ENCODE measurements around the gene ENPP7.

Gene ENPP7

DNA sequence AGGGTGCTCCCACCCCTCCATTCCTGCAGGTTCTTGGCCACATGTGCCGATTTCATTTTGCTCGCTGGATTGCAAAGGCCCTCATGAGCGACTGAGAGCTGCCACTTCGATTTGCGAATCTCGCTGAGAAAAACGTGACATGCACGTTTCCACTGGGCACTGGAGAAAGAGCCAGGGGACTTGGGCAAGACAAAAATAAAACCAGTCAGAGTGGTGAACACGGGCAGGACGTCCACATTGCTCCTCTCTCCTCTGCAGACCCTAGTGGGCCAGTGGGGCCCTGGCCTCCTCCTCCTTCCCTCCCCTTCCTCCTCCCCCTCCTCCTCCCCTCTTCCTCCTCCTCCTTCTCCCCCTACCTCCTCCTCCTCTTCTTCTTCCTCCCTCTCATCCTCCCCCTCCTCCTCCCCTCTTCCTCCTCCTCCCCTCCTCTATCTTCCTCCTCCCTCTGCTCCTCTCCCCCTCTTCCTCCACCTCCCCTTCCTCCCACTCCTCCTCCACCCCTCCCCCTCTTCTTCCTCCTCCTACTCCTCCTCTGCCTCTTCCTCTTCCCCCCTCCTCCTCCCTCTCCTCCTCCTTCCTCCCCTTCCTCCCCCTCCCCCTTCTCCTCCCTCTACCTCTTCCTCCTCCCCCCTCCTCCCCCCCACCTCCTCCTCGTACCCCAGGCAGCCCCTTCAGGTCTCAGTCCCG lies 28.1 kb upstream of the ENPP7 start:
- H3K4me3 ChIP-seq (ENCODE audit: low read length) = no peak overlapping the region
- DNase-seq (ENCODE audit: low read depth) = no peak
- TF ChIP-seq, protein P1, sequence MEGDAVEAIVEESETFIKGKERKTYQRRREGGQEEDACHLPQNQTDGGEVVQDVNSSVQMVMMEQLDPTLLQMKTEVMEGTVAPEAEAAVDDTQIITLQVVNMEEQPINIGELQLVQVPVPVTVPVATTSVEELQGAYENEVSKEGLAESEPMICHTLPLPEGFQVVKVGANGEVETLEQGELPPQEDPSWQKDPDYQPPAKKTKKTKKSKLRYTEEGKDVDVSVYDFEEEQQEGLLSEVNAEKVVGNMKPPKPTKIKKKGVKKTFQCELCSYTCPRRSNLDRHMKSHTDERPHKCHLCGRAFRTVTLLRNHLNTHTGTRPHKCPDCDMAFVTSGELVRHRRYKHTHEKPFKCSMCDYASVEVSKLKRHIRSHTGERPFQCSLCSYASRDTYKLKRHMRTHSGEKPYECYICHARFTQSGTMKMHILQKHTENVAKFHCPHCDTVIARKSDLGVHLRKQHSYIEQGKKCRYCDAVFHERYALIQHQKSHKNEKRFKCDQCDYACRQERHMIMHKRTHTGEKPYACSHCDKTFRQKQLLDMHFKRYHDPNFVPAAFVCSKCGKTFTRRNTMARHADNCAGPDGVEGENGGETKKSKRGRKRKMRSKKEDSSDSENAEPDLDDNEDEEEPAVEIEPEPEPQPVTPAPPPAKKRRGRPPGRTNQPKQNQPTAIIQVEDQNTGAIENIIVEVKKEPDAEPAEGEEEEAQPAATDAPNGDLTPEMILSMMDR (IDR thresholded peaks at IDR 0.05; ENCODE audit: insufficient read depth, low read depth, low read length, missing control alignments) = no peak

DNA sequence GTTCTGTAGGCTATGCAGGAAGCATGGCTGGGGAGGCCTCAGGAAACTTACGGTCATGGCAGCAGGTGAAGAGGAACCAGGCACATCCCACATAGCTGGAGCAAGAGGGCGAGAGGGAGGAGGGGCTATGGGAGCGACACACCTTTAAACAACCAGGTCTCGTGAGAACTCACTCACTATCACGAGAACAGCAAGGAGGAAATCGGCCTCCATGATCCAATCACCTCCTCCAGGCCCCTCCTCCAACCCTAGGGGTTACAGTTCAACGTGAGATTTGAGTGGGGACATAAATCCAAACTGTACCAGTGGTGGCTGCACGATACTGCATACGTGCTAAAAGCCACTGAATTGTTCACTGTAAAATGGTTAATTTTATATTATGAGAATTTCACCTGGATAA lies 26.1 kb upstream of the ENPP7 start:
- DNase-seq (ENCODE audit: low read depth) = no peak
- TF ChIP-seq, protein P1 (IDR thresholded peaks at IDR 0.05; ENCODE audit: insufficient read depth, low read depth, low read length, missing control alignments) = no peak
- no peak overlapping the region for H3K4me3 ChIP-seq (ENCODE audit: low read length)

DNA sequence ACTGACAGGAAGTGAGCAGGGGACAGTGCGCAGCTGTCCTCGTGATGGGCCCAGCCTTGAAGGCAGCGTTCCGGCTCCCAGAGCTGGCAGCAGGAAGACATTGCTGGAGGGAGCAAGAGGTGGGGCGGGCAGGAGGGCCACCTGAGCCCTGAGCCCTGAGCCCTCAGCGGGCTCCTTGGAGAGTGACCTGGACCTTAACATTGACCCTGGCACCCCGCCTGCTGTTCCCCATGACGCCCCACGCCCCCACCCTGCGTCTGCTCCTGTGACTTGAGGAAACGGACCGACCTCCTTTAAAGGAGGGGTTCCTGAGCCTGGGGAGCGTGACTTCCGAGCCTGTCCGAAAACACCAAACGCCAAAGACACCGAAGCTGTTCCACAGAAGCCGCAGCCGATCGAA lies 25.1 kb upstream of the ENPP7 start:
- DNase-seq (ENCODE audit: low read depth) = no peak
- H3K4me3 ChIP-seq (ENCODE audit: low read length) = no peak overlapping the region
- TF ChIP-seq, protein P1 (IDR thresholded peaks at IDR 0.05; ENCODE audit: insufficient read depth, low read depth, low read length, missing control alignments) = no peak

DNA sequence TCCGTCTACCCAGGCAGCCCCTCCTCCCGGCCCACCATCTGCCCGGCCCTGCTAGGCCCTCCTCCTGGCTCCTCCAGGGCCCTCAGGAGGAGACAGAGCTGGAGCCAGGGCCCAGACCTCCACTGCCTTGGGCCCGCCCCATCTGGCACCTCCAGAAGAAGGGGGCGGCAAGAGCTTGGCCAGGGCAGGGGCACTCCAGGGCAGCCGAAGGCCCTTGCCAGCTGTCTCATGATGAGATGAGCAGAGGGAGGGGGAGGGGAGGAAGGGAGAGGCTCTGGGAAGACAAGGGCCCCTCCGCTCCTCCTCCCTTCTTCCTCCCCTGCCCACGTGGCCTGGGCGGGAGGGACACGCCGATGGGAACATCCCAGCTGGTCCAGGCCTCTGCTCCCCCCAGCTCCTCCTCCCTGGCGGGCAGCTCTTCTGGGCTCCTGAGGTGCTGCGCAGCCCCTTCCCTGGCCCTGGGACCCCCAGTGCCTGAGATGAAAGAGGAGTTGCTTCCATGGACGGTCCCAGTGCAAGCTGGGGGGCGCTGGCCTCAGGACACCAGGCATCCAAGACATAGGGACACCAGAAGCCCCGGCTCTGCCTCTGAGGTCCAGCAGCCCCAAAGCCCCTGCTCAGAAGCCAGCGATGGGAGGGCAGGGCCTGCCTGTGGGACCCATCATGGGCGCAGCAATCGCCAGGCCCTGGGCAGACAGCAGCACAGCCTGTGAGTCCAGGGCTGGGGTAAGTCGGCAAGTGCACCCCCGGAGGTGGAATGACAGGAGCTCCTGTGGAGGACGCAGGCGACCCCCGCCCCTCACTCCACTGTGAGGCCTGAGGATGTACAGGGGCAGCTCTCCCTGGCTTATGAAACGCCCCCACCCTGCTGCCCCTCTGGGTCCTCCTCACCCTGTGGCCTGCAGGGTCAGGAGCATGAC lies 23.6 kb upstream of the ENPP7 start:
- DNase-seq (ENCODE audit: low read depth) = no peak

DNA sequence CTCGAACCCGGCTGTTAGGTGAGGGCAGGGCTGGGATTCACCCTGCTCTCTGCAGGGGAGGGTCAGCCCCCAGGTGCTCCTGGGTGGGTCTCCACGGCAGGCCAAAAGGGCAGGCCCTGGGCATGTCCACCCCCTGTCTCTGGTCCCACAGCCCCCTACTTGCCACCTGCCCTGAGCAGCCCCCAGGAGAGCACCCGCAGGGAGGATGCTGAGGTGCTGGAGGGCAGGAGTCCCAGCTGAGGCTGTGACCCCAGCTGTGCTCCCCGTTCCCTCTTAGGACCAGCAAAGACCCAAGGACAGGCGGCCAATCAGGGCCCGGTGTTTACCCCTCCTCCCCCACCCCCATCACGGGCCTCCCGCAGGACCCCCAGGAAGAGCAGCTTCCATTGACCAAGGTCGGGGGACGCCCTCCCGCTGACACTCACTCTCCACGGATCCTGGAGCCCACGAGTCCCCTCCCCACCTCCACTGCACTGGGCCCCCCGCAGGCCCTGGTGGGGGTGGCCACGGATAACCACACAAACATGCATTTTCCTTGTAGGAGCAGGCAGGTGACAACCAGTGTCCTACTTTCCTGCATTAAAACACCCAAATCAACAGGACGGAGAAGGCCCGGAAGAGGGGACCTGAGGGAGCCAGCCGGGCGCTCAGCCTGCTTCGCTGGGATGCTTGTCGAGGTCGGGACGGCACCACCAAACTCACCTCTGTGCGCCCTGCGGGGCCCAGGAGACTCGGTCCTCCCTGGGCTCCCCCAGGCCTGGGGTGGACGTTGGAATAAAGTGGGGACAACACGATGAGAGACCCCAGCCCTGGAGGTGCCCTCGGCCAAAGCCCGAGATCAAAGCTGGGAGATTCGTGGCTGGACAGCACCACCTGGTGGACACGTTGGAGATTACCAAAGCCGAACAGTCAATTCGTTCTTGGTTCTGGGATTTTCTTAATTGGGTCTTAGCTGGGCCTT lies 22.5 kb upstream of the ENPP7 start:
- DNase-seq (ENCODE audit: low read depth) = peak; percentile 33
- TF ChIP-seq, protein P1 (IDR thresholded peaks at IDR 0.05; ENCODE audit: insufficient read depth, low read depth, low read length, missing control alignments) = peak; percentile 74
- H3K4me3 ChIP-seq (ENCODE audit: low read length) = no peak overlapping the region

More for the DNA sequence above, 23.6 kb upstream of the ENPP7 start:
- TF ChIP-seq, protein P1 (IDR thresholded peaks at IDR 0.05; ENCODE audit: insufficient read depth, low read depth, low read length, missing control alignments) = no peak
- H3K4me3 ChIP-seq (ENCODE audit: low read length) = no peak overlapping the region

DNA sequence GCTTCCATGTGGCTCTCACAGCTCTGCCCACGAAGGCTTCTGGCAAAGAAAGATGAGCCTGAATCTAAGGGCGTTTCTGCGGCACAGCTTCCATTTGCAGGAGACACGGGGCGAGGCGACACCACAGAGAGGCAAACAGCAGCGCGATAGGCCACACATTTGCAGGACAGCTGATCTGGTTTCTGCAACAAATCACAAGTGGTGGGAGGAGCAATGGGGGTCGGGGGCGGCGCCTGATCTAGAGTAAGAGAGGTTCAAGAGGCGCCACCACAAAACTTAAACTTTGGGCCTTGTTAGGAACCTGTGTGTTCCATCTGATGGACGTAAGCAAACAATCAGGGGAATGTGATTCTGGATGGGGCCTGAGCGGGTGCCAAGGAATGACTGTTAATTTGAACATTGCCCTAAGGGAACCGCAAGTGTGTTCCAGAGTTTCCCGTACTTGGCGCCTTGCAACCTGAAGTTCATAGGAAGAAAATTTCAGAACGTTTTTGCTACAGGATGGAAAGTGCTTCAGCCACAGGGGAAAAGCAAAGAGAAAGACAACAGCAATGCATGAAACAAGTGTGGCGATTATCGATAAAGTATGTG lies 18.9 kb upstream of the ENPP7 start:
- no peak for DNase-seq (ENCODE audit: low read depth)
- H3K4me3 ChIP-seq (ENCODE audit: low read length) = no peak overlapping the region
- TF ChIP-seq, protein P1 (IDR thresholded peaks at IDR 0.05; ENCODE audit: insufficient read depth, low read depth, low read length, missing control alignments) = no peak

Measured in epithelial cell of esophagus (primary cell).